Measurements from ENCODE around the gene NAP1L4. TPM values are rescaled to one million over a fixed set of nuclear protein-coding genes. Genes with fewer than 3 reads are reported as not detected.

NAP1L4 gene
- total RNA-seq, 1 donor from 2014 or later = 148 TPM

- H3K9me3 Mint-ChIP-seq (ENCODE audit: unreplicated experiment) = no peaks in the 10 kb centered on the region
- H3K36me3 Mint-ChIP-seq (ENCODE audit: unreplicated experiment) = peaks cover 4% of the 10 kb centered on the region
- H3K27me3 Mint-ChIP-seq (ENCODE audit: unreplicated experiment) = no peaks in the 10 kb centered on the region
- peaks cover 45% of the 10 kb centered on the region for H3K4me1 Mint-ChIP-seq (ENCODE audit: unreplicated experiment)
- TF ChIP-seq CTCF (IDR thresholded peaks at IDR 0.05) = no peak
- no peak for DNase-seq (ENCODE audit: extremely low spot score, unreplicated experiment)
- H3K4me3 Mint-ChIP-seq (ENCODE audit: unreplicated experiment) = no peak overlapping the region
- peak overlapping the region; percentile 38 for H3K27ac Mint-ChIP-seq (ENCODE audit: unreplicated experiment)
Measured at GRCh38 chr11:2983908-2984307, 8.2 kb downstream of the NAP1L4 start.

GRCh38 chr11:2982214-2982613 is 9.9 kb downstream of the NAP1L4 start:
- no peak for TF ChIP-seq CTCF (IDR thresholded peaks at IDR 0.05)
- DNase-seq (ENCODE audit: extremely low spot score, unreplicated experiment) = no peak
- H3K27me3 Mint-ChIP-seq (ENCODE audit: unreplicated experiment) = no peaks in the 10 kb centered on the region
- no peak overlapping the region for H3K27ac Mint-ChIP-seq (ENCODE audit: unreplicated experiment)
- no peak overlapping the region for H3K4me3 Mint-ChIP-seq (ENCODE audit: unreplicated experiment)
- no peaks in the 10 kb centered on the region for H3K9me3 Mint-ChIP-seq (ENCODE audit: unreplicated experiment)
- peaks cover 13% of the 10 kb centered on the region for H3K36me3 Mint-ChIP-seq (ENCODE audit: unreplicated experiment)
- H3K4me1 Mint-ChIP-seq (ENCODE audit: unreplicated experiment) = peaks cover 31% of the 10 kb centered on the region

DNA sequence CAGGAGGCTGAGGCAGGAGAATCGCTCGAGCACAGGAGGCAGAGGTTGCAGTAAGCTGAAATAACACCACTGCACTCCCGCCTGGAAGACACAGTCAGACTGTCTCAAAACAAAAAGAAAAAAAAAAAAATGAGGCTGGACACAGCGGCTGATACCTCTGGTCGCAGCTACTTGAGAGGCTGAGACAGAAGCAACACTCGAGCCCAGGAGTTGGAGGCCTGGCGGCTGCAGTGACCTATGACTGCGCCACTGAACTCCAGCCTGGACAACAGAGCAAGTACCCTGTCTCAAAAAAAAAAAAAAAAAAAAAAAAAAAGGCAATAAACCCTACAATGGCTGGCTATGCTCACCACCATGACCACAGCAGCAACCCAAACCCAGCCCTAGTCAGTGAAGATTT is 11.0 kb downstream of the NAP1L4 start:
- Mint-ChIP-seq H3K9me3 (ENCODE audit: unreplicated experiment) (no peaks in the 10 kb centered on the region), H3K4me3 (ENCODE audit: unreplicated experiment) (no peak overlapping the region), H3K27ac (ENCODE audit: unreplicated experiment) (no peak overlapping the region), H3K36me3 (ENCODE audit: unreplicated experiment) (peaks cover 17% of the 10 kb centered on the region), H3K27me3 (ENCODE audit: unreplicated experiment) (no peaks in the 10 kb centered on the region), H3K4me1 (ENCODE audit: unreplicated experiment) (peaks cover 27% of the 10 kb centered on the region)
- DNase-seq (ENCODE audit: extremely low spot score, unreplicated experiment) = no peak
- TF ChIP-seq CTCF (IDR thresholded peaks at IDR 0.05) = no peak

DNA sequence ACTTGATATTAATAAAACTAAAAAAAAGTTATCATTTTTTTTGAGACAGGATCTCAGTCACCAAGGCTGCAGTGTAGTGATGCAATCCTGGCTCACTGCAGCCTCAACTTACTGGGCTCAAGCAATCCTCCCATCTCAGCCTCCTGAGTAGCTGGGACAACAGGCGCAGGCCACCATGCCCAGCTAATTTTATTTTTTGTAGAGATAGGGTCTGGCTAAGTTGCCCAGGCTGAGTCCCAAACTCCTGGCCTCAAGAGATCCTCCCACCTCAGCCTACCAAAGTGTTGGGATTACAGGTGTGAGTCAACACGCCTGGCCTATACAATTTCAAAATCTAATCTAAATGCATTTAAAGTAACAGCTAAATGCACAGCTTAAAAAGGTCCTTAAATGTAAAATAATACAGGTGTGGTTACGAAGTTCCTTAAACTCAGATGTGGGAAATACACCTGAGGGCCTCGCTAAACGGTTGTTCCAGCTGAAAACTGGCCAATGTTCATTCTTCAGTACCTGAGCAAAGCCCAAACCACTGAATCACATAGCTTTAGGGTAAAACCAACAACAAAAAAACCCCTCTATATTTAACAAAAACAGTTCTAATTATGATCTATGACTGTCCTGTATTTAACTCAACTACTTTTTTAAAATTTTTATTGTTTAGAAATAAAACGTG is 11.8 kb downstream of the NAP1L4 start:
- H3K4me3 Mint-ChIP-seq (ENCODE audit: unreplicated experiment) = no peak overlapping the region
- no peak for TF ChIP-seq CTCF (IDR thresholded peaks at IDR 0.05)
- no peaks in the 10 kb centered on the region for H3K27me3 Mint-ChIP-seq (ENCODE audit: unreplicated experiment)
- no peaks in the 10 kb centered on the region for H3K9me3 Mint-ChIP-seq (ENCODE audit: unreplicated experiment)
- peak overlapping the region; percentile 14 for H3K27ac Mint-ChIP-seq (ENCODE audit: unreplicated experiment)
- peaks cover 19% of the 10 kb centered on the region for H3K36me3 Mint-ChIP-seq (ENCODE audit: unreplicated experiment)
- H3K4me1 Mint-ChIP-seq (ENCODE audit: unreplicated experiment) = peaks cover 19% of the 10 kb centered on the region
- no peak for DNase-seq (ENCODE audit: extremely low spot score, unreplicated experiment)

GRCh38 chr11:2977113-2977512 is 15.0 kb downstream of the NAP1L4 start:
- Mint-ChIP-seq H3K9me3 (ENCODE audit: unreplicated experiment) (no peaks in the 10 kb centered on the region), H3K36me3 (ENCODE audit: unreplicated experiment) (peaks cover 36% of the 10 kb centered on the region), H3K27me3 (ENCODE audit: unreplicated experiment) (no peaks in the 10 kb centered on the region), H3K4me1 (ENCODE audit: unreplicated experiment) (peaks cover 5% of the 10 kb centered on the region), H3K4me3 (ENCODE audit: unreplicated experiment) (no peak overlapping the region), H3K27ac (ENCODE audit: unreplicated experiment) (no peak overlapping the region)
- no peak for TF ChIP-seq CTCF (IDR thresholded peaks at IDR 0.05)
- no peak for DNase-seq (ENCODE audit: extremely low spot score, unreplicated experiment)
